ENCODE measurements around the gene FFAR2.
A peak's percentile ranks its signal among the peaks of the same experiment; 100 is the strongest.
"Not testable (repeated sequence)": the region's sequence is repeated elsewhere in the genome, so short reads cannot be mapped to it uniquely, and the experiment has no call there.

FFAR2 gene

GRCh38 chr19:35466259-35466658 lies 18.2 kb downstream of the FFAR2 start:
- DNase-seq, result no peak
- CTCF ChIA-PET, result interaction anchor here (0.7 to 10.1 kb wide), 5 partner anchors 29 to 196 kb away, joined by 3 to 118 read pairs (median 5); partner anchors contain the start of genes FFAR1, FFAR3 and USF2
- Histone ChIP-seq H3K27me3 (replicated peaks in 2 of 5; ENCODE audit: control insufficient read depth in 4 of 5, insufficient read depth in 5 of 5, low read length in 4 of 5) (no peaks in the 10 kb centered on the region), H3K4me3 (ENCODE audit: control insufficient read depth in 1 of 7, extremely low read depth in 1 of 7, insufficient read depth in 4 of 7, low read depth in 2 of 7, low read length in 6 of 7) (no peak overlapping the region), H3K36me3 (ENCODE audit: control insufficient read depth in 4 of 4, insufficient read depth in 4 of 4, low read length in 3 of 4) (no peaks in the 10 kb centered on the region), H3K27ac (ENCODE audit: insufficient read depth in 1 of 2, low read depth in 1 of 2, low read length in 2 of 2, poor library complexity in 1 of 2, severe bottlenecking in 2 of 2) (no peak overlapping the region), H3K9me3 (ENCODE audit: control extremely low read depth in 1 of 5, control insufficient read depth in 4 of 5, insufficient read depth in 2 of 5, low read depth in 1 of 5, low read length in 4 of 5) (no peaks in the 10 kb centered on the region), H3K4me1 (ENCODE audit: control extremely low read depth in 1 of 4, control insufficient read depth in 4 of 4, insufficient read depth in 4 of 4, low read length in 3 of 4) (peaks cover 8 to 29% (median 23%) of the 10 kb centered on the region in 4 experiments)
- POLR2A ChIA-PET, result no interaction called here
- no CpG with 5 or more reads among the region's 1 CpG for WGBS (ENCODE audit: insufficient coverage)

GRCh38 chr19:35468637-35469036 lies 20.6 kb downstream of the FFAR2 start:
- Histone ChIP-seq H3K9me3 (ENCODE audit: control extremely low read depth in 1 of 5, control insufficient read depth in 4 of 5, insufficient read depth in 2 of 5, low read depth in 1 of 5, low read length in 4 of 5) (no peaks in the 10 kb centered on the region), H3K4me1 (ENCODE audit: control extremely low read depth in 1 of 4, control insufficient read depth in 4 of 4, insufficient read depth in 4 of 4, low read length in 3 of 4) (peaks cover 0 to 9% (median 2%) of the 10 kb centered on the region in 4 experiments), H3K36me3 (ENCODE audit: control insufficient read depth in 4 of 4, insufficient read depth in 4 of 4, low read length in 3 of 4) (no peaks in the 10 kb centered on the region), H3K27ac (ENCODE audit: insufficient read depth in 1 of 2, low read depth in 1 of 2, low read length in 2 of 2, poor library complexity in 1 of 2, severe bottlenecking in 2 of 2) (no peak overlapping the region), H3K4me3 (ENCODE audit: control insufficient read depth in 1 of 7, extremely low read depth in 1 of 7, insufficient read depth in 4 of 7, low read depth in 2 of 7, low read length in 6 of 7) (no peak overlapping the region), H3K27me3 (replicated peaks in 2 of 5; ENCODE audit: control insufficient read depth in 4 of 5, insufficient read depth in 5 of 5, low read length in 4 of 5) (no peaks in the 10 kb centered on the region)
- WGBS (ENCODE audit: insufficient coverage), result 20% methylated on average over 2 of the region's 2 CpGs
- DNase-seq, result peak; percentile 74 to 84 (median 78)
- ChIA-PET CTCF (interaction anchor here (0.6 to 10.1 kb wide), 27 partner anchors 8 to 232 kb away, joined by 3 to 118 read pairs (median 4); partner anchors contain the start of genes FFAR1, FFAR2, FFAR3 and USF2), POLR2A (no interaction called here)

GRCh38 chr19:35470128-35470527 lies 22.1 kb downstream of the FFAR2 start:
- H3K27ac ChIP-seq (ENCODE audit: insufficient read depth in 1 of 2, low read depth in 1 of 2, low read length in 2 of 2, poor library complexity in 1 of 2, severe bottlenecking in 2 of 2), result no peak overlapping the region
- CTCF ChIA-PET, result interaction anchor here (1.0 to 10.1 kb wide), 13 partner anchors 8 to 138 kb away, joined by 3 to 118 read pairs (median 5); partner anchors contain the start of genes FFAR1, FFAR2 and FFAR3
- no peaks in the 10 kb centered on the region for H3K4me1 ChIP-seq (ENCODE audit: control extremely low read depth in 1 of 4, control insufficient read depth in 4 of 4, insufficient read depth in 4 of 4, low read length in 3 of 4)
- DNase-seq, result no peak
- WGBS (ENCODE audit: insufficient coverage), result 93% methylated on average over 3 of the region's 7 CpGs
- POLR2A ChIA-PET, result no interaction called here
- H3K9me3 ChIP-seq (ENCODE audit: control extremely low read depth in 1 of 5, control insufficient read depth in 4 of 5, insufficient read depth in 2 of 5, low read depth in 1 of 5, low read length in 4 of 5), result no peaks in the 10 kb centered on the region
- H3K27me3 ChIP-seq (replicated peaks in 2 of 5; ENCODE audit: control insufficient read depth in 4 of 5, insufficient read depth in 5 of 5, low read length in 4 of 5), result peaks cover 0 to 2% (median 0%) of the 10 kb centered on the region in 5 experiments
- H3K4me3 ChIP-seq (ENCODE audit: control insufficient read depth in 1 of 7, extremely low read depth in 1 of 7, insufficient read depth in 4 of 7, low read depth in 2 of 7, low read length in 6 of 7), result no peak overlapping the region
- H3K36me3 ChIP-seq (ENCODE audit: control insufficient read depth in 4 of 4, insufficient read depth in 4 of 4, low read length in 3 of 4), result no peaks in the 10 kb centered on the region

- CTCF ChIA-PET, result interaction anchor here (2.6 to 10.1 kb wide), 3 partner anchors 21 to 118 kb away, joined by 10 to 118 read pairs (median 29); partner anchors contain the start of genes FFAR1 and FFAR3
- H3K36me3 ChIP-seq (ENCODE audit: control insufficient read depth in 4 of 4, insufficient read depth in 4 of 4, low read length in 3 of 4); DNase-seq; POLR2A ChIA-PET; H3K9me3 ChIP-seq (ENCODE audit: control extremely low read depth in 1 of 5, control insufficient read depth in 4 of 5, insufficient read depth in 2 of 5, low read depth in 1 of 5, low read length in 4 of 5); H3K4me1 ChIP-seq (ENCODE audit: control extremely low read depth in 1 of 4, control insufficient read depth in 4 of 4, insufficient read depth in 4 of 4, low read length in 3 of 4); H3K27ac ChIP-seq (ENCODE audit: insufficient read depth in 1 of 2, low read depth in 1 of 2, low read length in 2 of 2, poor library complexity in 1 of 2, severe bottlenecking in 2 of 2); H3K27me3 ChIP-seq (replicated peaks in 2 of 5; ENCODE audit: control insufficient read depth in 4 of 5, insufficient read depth in 5 of 5, low read length in 4 of 5); H3K4me3 ChIP-seq (ENCODE audit: control insufficient read depth in 1 of 7, extremely low read depth in 1 of 7, insufficient read depth in 4 of 7, low read depth in 2 of 7, low read length in 6 of 7): not testable (repeated sequence)
- WGBS (ENCODE audit: insufficient coverage), result 93% methylated on average over 3 of the region's 4 CpGs
Measured at GRCh38 chr19:35471075-35471474, 23.0 kb downstream of the FFAR2 start.

GRCh38 chr19:35471946-35472345 lies 23.9 kb downstream of the FFAR2 start:
- Histone ChIP-seq H3K9me3 (ENCODE audit: control extremely low read depth in 1 of 5, control insufficient read depth in 4 of 5, insufficient read depth in 2 of 5, low read depth in 1 of 5, low read length in 4 of 5) (no peaks in the 10 kb centered on the region), H3K36me3 (ENCODE audit: control insufficient read depth in 4 of 4, insufficient read depth in 4 of 4, low read length in 3 of 4) (no peaks in the 10 kb centered on the region), H3K27me3 (replicated peaks in 2 of 5; ENCODE audit: control insufficient read depth in 4 of 5, insufficient read depth in 5 of 5, low read length in 4 of 5) (peaks cover 0 to 2% (median 0%) of the 10 kb centered on the region in 5 experiments), H3K4me1 (ENCODE audit: control extremely low read depth in 1 of 4, control insufficient read depth in 4 of 4, insufficient read depth in 4 of 4, low read length in 3 of 4) (no peaks in the 10 kb centered on the region), H3K4me3 (ENCODE audit: control insufficient read depth in 1 of 7, extremely low read depth in 1 of 7, insufficient read depth in 4 of 7, low read depth in 2 of 7, low read length in 6 of 7) (no peak overlapping the region), H3K27ac (ENCODE audit: insufficient read depth in 1 of 2, low read depth in 1 of 2, low read length in 2 of 2, poor library complexity in 1 of 2, severe bottlenecking in 2 of 2) (no peak overlapping the region)
- POLR2A ChIA-PET, result no interaction called here
- DNase-seq, result no peak
- WGBS (ENCODE audit: insufficient coverage), result 86% methylated on average over 7 of the region's 8 CpGs
- CTCF ChIA-PET, result interaction anchor here (1.6 to 10.1 kb wide), 4 partner anchors 8 to 119 kb away, joined by 3 to 118 read pairs (median 6); partner anchors contain the start of genes FFAR1 and FFAR3

GRCh38 chr19:35474104-35474503 lies 26.0 kb downstream of the FFAR2 start:
- no peak overlapping the region for H3K27ac ChIP-seq (ENCODE audit: insufficient read depth in 1 of 2, low read depth in 1 of 2, low read length in 2 of 2, poor library complexity in 1 of 2, severe bottlenecking in 2 of 2)
- 100% methylated on average over 13 of the region's 14 CpGs for WGBS (ENCODE audit: insufficient coverage)
- peaks cover 0 to 2% (median 0%) of the 10 kb centered on the region in 5 experiments for H3K27me3 ChIP-seq (replicated peaks in 2 of 5; ENCODE audit: control insufficient read depth in 4 of 5, insufficient read depth in 5 of 5, low read length in 4 of 5)
- ChIA-PET CTCF (interaction anchor here (1.0 to 10.1 kb wide), 4 partner anchors 10 to 121 kb away, joined by 3 to 118 read pairs (median 7); partner anchors contain the start of genes FFAR1 and FFAR3), POLR2A (interaction anchor here (0.6 kb wide), 1 partner anchor 154 kb away, joined by 3 read pairs; no protein-coding TSS in a partner anchor)
- H3K4me1 ChIP-seq (ENCODE audit: control extremely low read depth in 1 of 4, control insufficient read depth in 4 of 4, insufficient read depth in 4 of 4, low read length in 3 of 4), result no peaks in the 10 kb centered on the region
- H3K36me3 ChIP-seq (ENCODE audit: control insufficient read depth in 4 of 4, insufficient read depth in 4 of 4, low read length in 3 of 4), result no peaks in the 10 kb centered on the region
- no peak for DNase-seq
- no peak overlapping the region for H3K4me3 ChIP-seq (ENCODE audit: control insufficient read depth in 1 of 7, extremely low read depth in 1 of 7, insufficient read depth in 4 of 7, low read depth in 2 of 7, low read length in 6 of 7)
- no peaks in the 10 kb centered on the region for H3K9me3 ChIP-seq (ENCODE audit: control extremely low read depth in 1 of 5, control insufficient read depth in 4 of 5, insufficient read depth in 2 of 5, low read depth in 1 of 5, low read length in 4 of 5)

GRCh38 chr19:35474594-35474993 lies 26.5 kb downstream of the FFAR2 start:
- not testable (repeated sequence) for DNase-seq

More at GRCh38 chr19:35474594-35474993, 26.5 kb downstream of the FFAR2 start:
- 97% methylated on average over 6 of the region's 7 CpGs for WGBS (ENCODE audit: insufficient coverage)
- H3K9me3 ChIP-seq (ENCODE audit: control extremely low read depth in 1 of 5, control insufficient read depth in 4 of 5, insufficient read depth in 2 of 5, low read depth in 1 of 5, low read length in 4 of 5); H3K36me3 ChIP-seq (ENCODE audit: control insufficient read depth in 4 of 4, insufficient read depth in 4 of 4, low read length in 3 of 4); H3K4me1 ChIP-seq (ENCODE audit: control extremely low read depth in 1 of 4, control insufficient read depth in 4 of 4, insufficient read depth in 4 of 4, low read length in 3 of 4); H3K27ac ChIP-seq (ENCODE audit: insufficient read depth in 1 of 2, low read depth in 1 of 2, low read length in 2 of 2, poor library complexity in 1 of 2, severe bottlenecking in 2 of 2); H3K27me3 ChIP-seq (replicated peaks in 2 of 5; ENCODE audit: control insufficient read depth in 4 of 5, insufficient read depth in 5 of 5, low read length in 4 of 5); H3K4me3 ChIP-seq (ENCODE audit: control insufficient read depth in 1 of 7, extremely low read depth in 1 of 7, insufficient read depth in 4 of 7, low read depth in 2 of 7, low read length in 6 of 7): not testable (repeated sequence)
- POLR2A ChIA-PET, result interaction anchor here (0.6 kb wide), 1 partner anchor 154 kb away, joined by 3 read pairs; no protein-coding TSS in a partner anchor
- CTCF ChIA-PET, result interaction anchor here (0.7 to 10.1 kb wide), 3 partner anchors 12 to 122 kb away, joined by 3 to 118 read pairs (median 5); partner anchors contain the start of genes FFAR1 and FFAR3
